Osteocyte (in vitro differentiated cells): ENCODE data around the gene GMDS. TPM values are rescaled to one million over a fixed set of nuclear protein-coding genes. Genes with fewer than 3 reads are reported as not detected.
A peak's percentile ranks its signal among the peaks of the same experiment; 100 is the strongest.

Experiments used
- DNase-seq: peaks from one replicate; pipeline ENCODE4 v3.0.0; 2021; ENCODE audit warnings: mixed read lengths; ENCODE audit not compliant: unreplicated experiment; ENCODE audit errors: extremely low spot score
- H3K27ac Mint-ChIP-seq: one replicate; pipeline ENCODE4 v1.8.0; 2021; ENCODE audit warnings: mild to moderate bottlenecking, mixed read lengths; ENCODE audit not compliant: unreplicated experiment
- H3K27me3 Mint-ChIP-seq: one replicate; pipeline ENCODE4 v1.8.0; 2021; ENCODE audit warnings: mixed read lengths; ENCODE audit not compliant: unreplicated experiment
- H3K36me3 Mint-ChIP-seq: one replicate; pipeline ENCODE4 v1.8.0; 2021; ENCODE audit warnings: mixed read lengths; ENCODE audit not compliant: unreplicated experiment
- H3K4me1 Mint-ChIP-seq: one replicate; pipeline ENCODE4 v1.8.0; 2021; ENCODE audit warnings: mixed read lengths; ENCODE audit not compliant: unreplicated experiment
- H3K4me3 Mint-ChIP-seq: one replicate; pipeline ENCODE4 v1.8.0; 2021; ENCODE audit warnings: mild to moderate bottlenecking, moderate library complexity, mixed read lengths; ENCODE audit not compliant: unreplicated experiment
- H3K9me3 Mint-ChIP-seq: one replicate; pipeline ENCODE4 v1.8.0; 2021; ENCODE audit warnings: mixed read lengths; ENCODE audit not compliant: unreplicated experiment
- total RNA-seq: library from RNA; stranded (reverse); gene quantifications from 2 replicates; pipeline ENCODE4 v1.2.1, GENCODE V29; 2021
- TF ChIP-seq, protein P1 (sequence below): fragments of 200-600 bp; sonication (generic); IDR thresholded peaks from 2 replicates; pipeline ENCODE4 v1.5.0; 2021; ENCODE audit warnings: antibody characterized with exemption, mild to moderate bottlenecking, moderate library complexity

The GMDS gene
- total RNA-seq, 1 donor from 2014 or later: 30.7 TPM

DNA sequence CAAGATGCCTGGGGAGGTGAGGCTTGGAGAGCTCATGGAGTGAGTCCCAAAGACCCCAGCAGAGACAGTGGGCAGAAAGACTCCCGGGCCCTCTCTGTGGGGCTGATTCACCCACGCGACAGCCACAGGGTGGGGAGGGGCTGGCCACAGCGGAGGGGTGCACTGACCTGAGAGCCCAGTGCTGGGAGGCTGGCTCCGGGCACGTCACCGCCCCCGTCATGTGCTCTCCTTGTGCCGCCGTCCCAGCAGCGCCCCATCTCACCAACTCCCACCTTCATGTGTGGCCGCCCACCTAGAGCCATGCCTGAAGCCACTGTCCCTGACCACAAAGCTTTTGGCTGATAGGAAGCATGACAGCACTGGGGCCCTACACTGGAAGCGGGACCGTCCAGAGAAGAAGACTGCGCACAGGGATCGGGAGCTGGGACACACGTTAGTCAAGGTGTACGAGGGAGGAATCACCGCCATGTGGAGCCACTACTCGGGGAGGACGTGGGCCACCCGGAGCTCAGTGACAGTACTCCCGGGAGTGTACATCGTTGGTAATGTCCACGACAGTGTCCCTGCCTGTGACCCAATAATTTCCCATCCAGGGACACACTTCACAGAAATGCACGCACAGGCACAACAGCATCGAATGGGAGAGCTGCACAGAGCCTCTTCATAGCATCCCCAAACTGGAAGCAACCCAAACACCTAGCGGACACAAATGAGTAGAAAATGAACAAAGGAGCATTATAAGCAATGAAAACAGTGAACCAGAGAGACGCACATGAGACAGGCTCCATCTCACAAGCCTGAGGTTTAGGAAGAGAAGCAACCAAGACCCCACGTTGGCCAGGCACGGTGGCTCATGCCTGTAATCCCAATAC, 664.0 kb downstream of the GMDS start:
- Mint-ChIP-seq H3K27me3 (peaks cover 11% of the 10 kb centered on the region), H3K4me3 (no peak overlapping the region), H3K36me3 (no peaks in the 10 kb centered on the region), H3K27ac (no peak overlapping the region), H3K4me1 (no peaks in the 10 kb centered on the region), H3K9me3 (peaks cover 9% of the 10 kb centered on the region)
- DNase-seq: peak; percentile 83
- TF ChIP-seq, protein P1, sequence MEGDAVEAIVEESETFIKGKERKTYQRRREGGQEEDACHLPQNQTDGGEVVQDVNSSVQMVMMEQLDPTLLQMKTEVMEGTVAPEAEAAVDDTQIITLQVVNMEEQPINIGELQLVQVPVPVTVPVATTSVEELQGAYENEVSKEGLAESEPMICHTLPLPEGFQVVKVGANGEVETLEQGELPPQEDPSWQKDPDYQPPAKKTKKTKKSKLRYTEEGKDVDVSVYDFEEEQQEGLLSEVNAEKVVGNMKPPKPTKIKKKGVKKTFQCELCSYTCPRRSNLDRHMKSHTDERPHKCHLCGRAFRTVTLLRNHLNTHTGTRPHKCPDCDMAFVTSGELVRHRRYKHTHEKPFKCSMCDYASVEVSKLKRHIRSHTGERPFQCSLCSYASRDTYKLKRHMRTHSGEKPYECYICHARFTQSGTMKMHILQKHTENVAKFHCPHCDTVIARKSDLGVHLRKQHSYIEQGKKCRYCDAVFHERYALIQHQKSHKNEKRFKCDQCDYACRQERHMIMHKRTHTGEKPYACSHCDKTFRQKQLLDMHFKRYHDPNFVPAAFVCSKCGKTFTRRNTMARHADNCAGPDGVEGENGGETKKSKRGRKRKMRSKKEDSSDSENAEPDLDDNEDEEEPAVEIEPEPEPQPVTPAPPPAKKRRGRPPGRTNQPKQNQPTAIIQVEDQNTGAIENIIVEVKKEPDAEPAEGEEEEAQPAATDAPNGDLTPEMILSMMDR: no peak

DNA sequence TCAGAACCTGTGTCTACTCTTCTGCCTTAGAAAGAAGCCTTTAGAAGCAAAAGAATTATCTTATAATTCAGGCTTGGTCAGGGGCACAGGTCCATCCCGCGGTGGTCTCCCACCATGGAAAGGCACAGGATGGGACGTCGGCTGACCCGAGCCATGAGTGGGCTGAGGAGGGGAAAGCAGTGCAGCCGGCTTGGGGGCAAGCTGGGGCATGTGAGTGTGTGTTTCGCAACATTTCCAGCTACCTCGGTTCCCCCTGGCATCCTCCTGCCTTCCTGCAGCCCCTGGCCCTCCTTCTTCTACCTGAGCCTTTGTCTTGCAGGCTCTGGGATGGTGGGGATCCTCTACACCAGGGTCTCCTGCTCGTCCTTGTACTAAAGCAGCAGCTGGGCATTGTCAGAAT, 664.8 kb downstream of the GMDS start:
- no peak for DNase-seq
- Mint-ChIP-seq H3K4me3 (no peak overlapping the region), H3K27me3 (peaks cover 6% of the 10 kb centered on the region), H3K36me3 (no peaks in the 10 kb centered on the region), H3K9me3 (peaks cover 9% of the 10 kb centered on the region), H3K27ac (no peak overlapping the region), H3K4me1 (peaks cover 6% of the 10 kb centered on the region)
- TF ChIP-seq, protein P1: no peak

GRCh38 chr6:1580109-1580508, 665.3 kb downstream of the GMDS start:
- H3K27ac Mint-ChIP-seq: no peak overlapping the region
- H3K4me1 Mint-ChIP-seq: peaks cover 11% of the 10 kb centered on the region
- DNase-seq: no peak
- peaks cover 9% of the 10 kb centered on the region for H3K9me3 Mint-ChIP-seq
- no peaks in the 10 kb centered on the region for H3K36me3 Mint-ChIP-seq
- TF ChIP-seq, protein P1: no peak
- peaks cover 5% of the 10 kb centered on the region for H3K27me3 Mint-ChIP-seq
- no peak overlapping the region for H3K4me3 Mint-ChIP-seq

DNA sequence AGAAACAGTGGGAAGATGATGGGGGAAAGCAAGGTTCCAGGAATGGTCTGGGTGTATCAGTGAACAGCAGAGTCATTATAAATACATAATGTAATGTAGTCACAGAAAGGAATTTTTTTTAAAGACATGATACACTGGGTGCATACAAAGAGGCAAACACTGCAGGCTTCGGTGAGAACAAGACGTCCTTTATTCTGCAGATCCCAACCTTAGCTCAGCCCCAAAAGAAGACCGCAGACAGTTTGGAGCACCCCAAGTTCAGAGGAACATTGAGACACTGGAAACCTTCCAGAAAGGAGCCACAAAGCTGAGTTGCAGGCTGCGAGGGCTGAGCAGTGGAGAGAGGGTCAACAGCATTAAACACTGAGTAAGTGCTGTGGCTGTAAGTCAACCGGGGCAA, 666.3 kb downstream of the GMDS start:
- H3K4me3 Mint-ChIP-seq: no peak overlapping the region
- H3K27ac Mint-ChIP-seq: no peak overlapping the region
- DNase-seq: peak; percentile 27
- peaks cover 12% of the 10 kb centered on the region for H3K4me1 Mint-ChIP-seq
- H3K27me3 Mint-ChIP-seq: peaks cover 3% of the 10 kb centered on the region
- TF ChIP-seq, protein P1: no peak
- H3K9me3 Mint-ChIP-seq: peaks cover 7% of the 10 kb centered on the region
- no peaks in the 10 kb centered on the region for H3K36me3 Mint-ChIP-seq

- DNase-seq: peak; percentile 32
- Mint-ChIP-seq H3K4me3 (no peak overlapping the region), H3K27ac (no peak overlapping the region), H3K36me3 (no peaks in the 10 kb centered on the region), H3K9me3 (no peaks in the 10 kb centered on the region), H3K4me1 (peaks cover 12% of the 10 kb centered on the region), H3K27me3 (no peaks in the 10 kb centered on the region)
- TF ChIP-seq, protein P1: no peak
These were observed 667.3 kb downstream of the GMDS start for GRCh38 chr6:1577896-1578745.
